OCI-LY7 (cell line): ENCODE results near the gene SLC41A1.

Experiments used
- EZH2phosphoT487 ChIP-seq: fragments of 200-600 bp; sonication (generic); IDR thresholded peaks from 2 replicates; pipeline ENCODE4 v1.6.1; 2018; ENCODE audit warnings: low read depth, borderline replicate concordance, mild to moderate bottlenecking, mixed run types, antibody characterized with exemption, low read length, moderate library complexity, mixed read lengths
- TF ChIP-seq, protein P1 (sequence below): fragments of 200-600 bp; sonication (generic); conservative IDR thresholded peaks from 2 replicates; pipeline ENCODE4 v1.5.1; 2014; ENCODE audit warnings: mild to moderate bottlenecking, antibody characterized with exemption, low read length, moderate library complexity, mixed read lengths

DNA sequence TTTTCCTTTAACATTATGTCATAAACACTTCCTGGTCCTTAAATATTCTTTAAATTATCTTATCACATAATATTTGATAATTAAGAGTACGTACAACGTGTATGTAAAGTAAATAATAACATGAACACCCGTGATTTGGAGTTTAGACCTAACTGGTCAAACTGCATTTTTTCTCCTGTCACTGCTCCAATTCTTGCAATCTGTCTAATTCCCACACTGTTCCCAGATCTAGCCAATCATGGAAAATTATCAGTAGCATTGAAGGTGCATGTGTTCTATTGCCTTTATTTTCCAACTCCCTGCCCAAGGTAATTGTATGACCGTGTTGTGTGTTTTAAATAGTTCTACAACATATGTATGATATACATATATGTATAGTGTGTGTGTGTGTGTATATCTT, 39.0 kb upstream of the SLC41A1 start:
- TF ChIP-seq EZH2phosphoT487: no peak
- TF ChIP-seq, protein P1, sequence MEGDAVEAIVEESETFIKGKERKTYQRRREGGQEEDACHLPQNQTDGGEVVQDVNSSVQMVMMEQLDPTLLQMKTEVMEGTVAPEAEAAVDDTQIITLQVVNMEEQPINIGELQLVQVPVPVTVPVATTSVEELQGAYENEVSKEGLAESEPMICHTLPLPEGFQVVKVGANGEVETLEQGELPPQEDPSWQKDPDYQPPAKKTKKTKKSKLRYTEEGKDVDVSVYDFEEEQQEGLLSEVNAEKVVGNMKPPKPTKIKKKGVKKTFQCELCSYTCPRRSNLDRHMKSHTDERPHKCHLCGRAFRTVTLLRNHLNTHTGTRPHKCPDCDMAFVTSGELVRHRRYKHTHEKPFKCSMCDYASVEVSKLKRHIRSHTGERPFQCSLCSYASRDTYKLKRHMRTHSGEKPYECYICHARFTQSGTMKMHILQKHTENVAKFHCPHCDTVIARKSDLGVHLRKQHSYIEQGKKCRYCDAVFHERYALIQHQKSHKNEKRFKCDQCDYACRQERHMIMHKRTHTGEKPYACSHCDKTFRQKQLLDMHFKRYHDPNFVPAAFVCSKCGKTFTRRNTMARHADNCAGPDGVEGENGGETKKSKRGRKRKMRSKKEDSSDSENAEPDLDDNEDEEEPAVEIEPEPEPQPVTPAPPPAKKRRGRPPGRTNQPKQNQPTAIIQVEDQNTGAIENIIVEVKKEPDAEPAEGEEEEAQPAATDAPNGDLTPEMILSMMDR: no peak
